ENCODE measurements around the gene PSMD5. TPM values are rescaled to one million over a fixed set of nuclear protein-coding genes. Genes with fewer than 3 reads are reported as not detected.

The PSMD5 gene
- total and polyA plus RNA-seq, 4 experiments from 2014 or later, result 23.1 to 59.0 (median 36.0) TPM

DNA sequence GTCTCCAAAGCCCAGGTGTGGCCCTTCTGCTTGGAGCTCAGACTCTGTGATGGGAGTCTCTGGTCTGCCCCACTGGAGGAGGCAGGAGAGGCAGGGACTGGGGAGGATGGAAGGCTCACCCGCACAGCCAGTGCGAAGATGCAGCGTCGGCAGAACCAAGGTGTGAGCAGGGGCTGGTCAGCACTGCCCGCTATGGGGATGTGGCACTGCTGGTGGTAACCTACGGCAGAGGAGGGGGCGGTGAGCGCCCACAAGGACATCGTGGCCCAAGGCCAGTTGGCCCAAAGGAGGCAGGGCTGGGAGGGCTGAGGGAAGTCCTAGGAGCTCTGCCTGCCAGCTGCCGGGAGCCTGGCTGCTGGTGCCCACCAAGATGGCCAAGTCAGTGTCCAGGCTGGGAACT is 27.0 kb upstream of the PSMD5 start:
- peak overlapping the region; percentile 32 to 99 (median 98) for H3K27ac Mint-ChIP-seq
- Histone ChIP-seq H3K36me3 (ENCODE audit: insufficient read depth, low read length) (peaks cover 48% of the 10 kb centered on the region), H3K27ac (ENCODE audit: low read depth, low read length) (peak overlapping the region; percentile 79), H3K4me1 (ENCODE audit: insufficient read depth, low read length) (peaks cover 44% of the 10 kb centered on the region), H3K9me3 (ENCODE audit: control insufficient read depth in 1 of 2, low read length in 2 of 2) (no peaks in the 10 kb centered on the region), H3K27me3 (ENCODE audit: insufficient read depth, low read length) (no peaks in the 10 kb centered on the region), H3K4me3 (ENCODE audit: low read length in 2 of 2) (no peak overlapping the region)
- no peaks in the 10 kb centered on the region for H3K9me3 Mint-ChIP-seq
- no peak for DNase-seq
- peaks cover 32 to 53% (median 37%) of the 10 kb centered on the region in 4 donors for H3K4me1 Mint-ChIP-seq
- peaks cover 18 to 57% of the 10 kb centered on the region in 2 donors for H3K36me3 Mint-ChIP-seq
- CTCF ChIA-PET (ENCODE audit: partially characterized antibody), result interaction anchor here (1.1 to 16.8 kb wide), 18 partner anchors 11 to 202 kb away, joined by 3 to 254 read pairs (median 10); partner anchors contain the start of gene TRAF1
- POLR2A ChIA-PET (ENCODE audit: partially characterized antibody), result interaction anchor here (0.6 to 74.5 kb wide), 9 partner anchors 7 to 251 kb away, joined by 3 to 5577 read pairs (median 19); partner anchors contain the start of genes FBXW2, PHF19, PSMD5 and TRAF1
- peak overlapping the region in 2 of 8 donors; percentile 24 to 94 for H3K4me3 Mint-ChIP-seq
- no peaks in the 10 kb centered on the region for H3K27me3 Mint-ChIP-seq
- intact Hi-C loops (cut with micrococcal nuclease), result loop anchor here (1.0 kb wide), 2 partner anchors 21 to 67 kb away; no protein-coding TSS in a partner anchor

DNA sequence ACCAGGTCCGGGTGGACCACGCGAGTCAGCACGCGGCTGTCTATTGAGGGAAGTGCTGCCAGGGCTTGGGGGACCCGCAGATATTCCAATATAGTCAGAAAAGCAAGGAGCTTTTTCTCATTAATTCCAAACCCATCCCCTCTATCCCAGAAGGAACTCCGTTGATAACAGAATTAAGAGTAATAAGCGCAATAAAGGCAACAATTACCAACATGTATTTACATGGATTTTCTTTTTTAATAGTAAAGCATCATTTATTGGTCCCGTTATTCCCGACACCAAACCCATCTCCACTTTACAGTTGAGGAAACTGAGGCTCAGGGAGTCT is 26.6 kb upstream of the PSMD5 start:
- intact Hi-C loops (cut with micrococcal nuclease), result loop anchor here (1.0 kb wide), 2 partner anchors 21 to 67 kb away; no protein-coding TSS in a partner anchor
- peaks cover 40% of the 10 kb centered on the region for H3K4me1 ChIP-seq (ENCODE audit: insufficient read depth, low read length)
- H3K27ac Mint-ChIP-seq, result peak overlapping the region; percentile 89 to 99 (median 98)
- H3K36me3 ChIP-seq (ENCODE audit: insufficient read depth, low read length), result peaks cover 44% of the 10 kb centered on the region
- H3K4me3 ChIP-seq (ENCODE audit: low read length in 2 of 2), result peak overlapping the region in 1 of 2 donors; percentile 50
- CTCF ChIA-PET (ENCODE audit: partially characterized antibody), result interaction anchor here (1.1 to 16.8 kb wide), 18 partner anchors 11 to 202 kb away, joined by 3 to 254 read pairs (median 11); no protein-coding TSS in a partner anchor
- peak overlapping the region; percentile 79 for H3K27ac ChIP-seq (ENCODE audit: low read depth, low read length)
- POLR2A ChIA-PET (ENCODE audit: partially characterized antibody), result interaction anchor here (1.9 to 74.5 kb wide), 8 partner anchors 8 to 252 kb away, joined by 4 to 5577 read pairs (median 20); partner anchors contain the start of genes FBXW2, PHF19, PSMD5 and TRAF1
- H3K4me3 Mint-ChIP-seq, result peak overlapping the region; percentile 91 to 96 (median 94)
- DNase-seq, result no peak
- no peaks in the 10 kb centered on the region for H3K9me3 ChIP-seq (ENCODE audit: control insufficient read depth in 1 of 2, low read length in 2 of 2)
- no peaks in the 10 kb centered on the region for H3K27me3 Mint-ChIP-seq
- no peaks in the 10 kb centered on the region for H3K27me3 ChIP-seq (ENCODE audit: insufficient read depth, low read length)
- H3K36me3 Mint-ChIP-seq, result peaks cover 18 to 55% of the 10 kb centered on the region in 2 donors
- no peaks in the 10 kb centered on the region for H3K9me3 Mint-ChIP-seq
- H3K4me1 Mint-ChIP-seq, result peaks cover 28 to 49% (median 33%) of the 10 kb centered on the region in 4 donors

DNA sequence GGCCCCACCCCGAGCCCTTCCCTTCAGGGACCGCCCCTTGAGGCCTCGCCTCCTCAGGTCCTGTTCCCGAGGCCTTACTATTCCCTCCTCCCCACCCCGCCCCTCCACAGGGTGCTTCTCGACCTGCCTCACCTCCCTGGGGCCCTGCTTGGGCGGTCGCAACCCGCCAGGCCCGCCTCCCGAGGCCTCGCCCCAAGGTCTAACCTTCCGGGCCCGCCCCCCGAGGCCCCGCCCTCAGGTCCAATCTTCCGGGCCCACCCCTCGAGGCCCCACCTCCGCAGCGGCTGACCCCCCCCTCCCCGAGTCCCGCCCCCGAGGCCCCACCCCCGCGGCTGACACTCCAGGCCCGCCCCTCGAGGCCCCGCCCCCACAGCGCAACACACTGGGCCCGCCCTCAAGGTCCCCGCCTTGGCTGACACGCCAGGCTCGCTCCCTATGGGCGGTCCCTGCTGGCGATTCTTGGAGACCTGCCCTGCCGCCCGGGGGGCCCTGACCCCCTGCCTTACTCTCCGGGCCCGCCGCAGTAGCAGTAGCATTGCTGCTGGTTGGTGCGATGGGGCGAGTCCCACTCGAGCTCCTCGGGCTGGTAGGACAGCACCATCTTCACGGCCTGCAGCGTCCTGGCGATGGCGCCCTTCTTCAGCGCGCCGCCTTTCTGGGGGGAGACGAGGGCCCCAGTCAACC is 26.1 kb upstream of the PSMD5 start:
- H3K27me3 Mint-ChIP-seq, result no peaks in the 10 kb centered on the region
- H3K4me1 Mint-ChIP-seq, result peaks cover 25 to 44% (median 29%) of the 10 kb centered on the region in 4 donors
- intact Hi-C loops (cut with micrococcal nuclease), result loop anchor here (1.0 kb wide), 5 partner anchors 21 to 76 kb away; partner anchors contain the start of gene FBXW2
- H3K27me3 ChIP-seq (ENCODE audit: insufficient read depth, low read length), result no peaks in the 10 kb centered on the region
- H3K36me3 Mint-ChIP-seq, result peaks cover 20 to 55% of the 10 kb centered on the region in 2 donors
- peaks cover 43% of the 10 kb centered on the region for H3K36me3 ChIP-seq (ENCODE audit: insufficient read depth, low read length)
- ChIA-PET CTCF (ENCODE audit: partially characterized antibody) (interaction anchor here (0.5 to 16.8 kb wide), 23 partner anchors 12 to 202 kb away, joined by 3 to 254 read pairs (median 9); no protein-coding TSS in a partner anchor), POLR2A (ENCODE audit: partially characterized antibody) (interaction anchor here (0.6 to 74.5 kb wide), 11 partner anchors 8 to 331 kb away, joined by 3 to 5577 read pairs (median 13); partner anchors contain the start of genes FBXW2, PHF19, PSMD5 and TRAF1)
- peaks cover 35% of the 10 kb centered on the region for H3K4me1 ChIP-seq (ENCODE audit: insufficient read depth, low read length)
- peak overlapping the region; percentile 91 to 96 (median 94) for H3K4me3 Mint-ChIP-seq
- peak; percentile 94 to 98 (median 96) for DNase-seq
- H3K27ac Mint-ChIP-seq, result peak overlapping the region; percentile 89 to 99 (median 98)
- no peaks in the 10 kb centered on the region for H3K9me3 Mint-ChIP-seq
- peak overlapping the region; percentile 79 for H3K27ac ChIP-seq (ENCODE audit: low read depth, low read length)
- no peaks in the 10 kb centered on the region for H3K9me3 ChIP-seq (ENCODE audit: control insufficient read depth in 1 of 2, low read length in 2 of 2)
- H3K4me3 ChIP-seq (ENCODE audit: low read length in 2 of 2), result peak overlapping the region in 1 of 2 donors; percentile 50

DNA sequence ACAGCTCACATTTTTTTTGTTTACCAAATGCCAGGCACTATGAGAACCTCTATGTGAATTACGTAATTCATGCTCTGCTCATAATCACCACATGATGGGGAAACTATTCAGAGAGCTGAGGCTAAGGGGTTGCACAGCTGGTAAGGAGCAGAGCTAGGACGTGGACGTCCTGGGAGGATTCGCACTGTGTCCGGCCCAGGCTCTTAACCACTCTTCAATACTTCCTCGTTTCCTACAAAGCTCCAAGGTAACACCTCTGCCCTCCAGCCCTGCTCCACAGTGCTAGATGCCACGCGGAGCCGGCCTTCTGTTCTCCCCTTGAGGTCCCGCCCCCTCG is 25.6 kb upstream of the PSMD5 start:
- Mint-ChIP-seq H3K9me3 (no peaks in the 10 kb centered on the region), H3K27me3 (no peaks in the 10 kb centered on the region), H3K4me1 (peaks cover 20 to 39% (median 24%) of the 10 kb centered on the region in 4 donors), H3K27ac (peak overlapping the region; percentile 85 to 99 (median 89)), H3K4me3 (peak overlapping the region; percentile 18 to 68 (median 60)), H3K36me3 (peaks cover 18 to 53% of the 10 kb centered on the region in 2 donors)
- peak overlapping the region; percentile 59 for H3K27ac ChIP-seq (ENCODE audit: low read depth, low read length)
- peaks cover 30% of the 10 kb centered on the region for H3K4me1 ChIP-seq (ENCODE audit: insufficient read depth, low read length)
- H3K4me3 ChIP-seq (ENCODE audit: low read length in 2 of 2), result peak overlapping the region in 1 of 2 donors; percentile 23
- peaks cover 46% of the 10 kb centered on the region for H3K36me3 ChIP-seq (ENCODE audit: insufficient read depth, low read length)
- H3K27me3 ChIP-seq (ENCODE audit: insufficient read depth, low read length), result no peaks in the 10 kb centered on the region
- ChIA-PET CTCF (ENCODE audit: partially characterized antibody) (interaction anchor here (0.7 to 16.8 kb wide), 19 partner anchors 11 to 203 kb away, joined by 3 to 254 read pairs (median 10); partner anchors contain the start of gene TRAF1), POLR2A (ENCODE audit: partially characterized antibody) (interaction anchor here (0.6 to 74.5 kb wide), 12 partner anchors 9 to 331 kb away, joined by 3 to 5577 read pairs (median 11); partner anchors contain the start of genes FBXW2, PHF19, PSMD5 and TRAF1)
- intact Hi-C loops (cut with micrococcal nuclease), result loop anchor here (1.0 kb wide), 3 partner anchors 25 to 75 kb away; partner anchors contain the start of gene FBXW2
- H3K9me3 ChIP-seq (ENCODE audit: control insufficient read depth in 1 of 2, low read length in 2 of 2), result no peaks in the 10 kb centered on the region
- no peak for DNase-seq

DNA sequence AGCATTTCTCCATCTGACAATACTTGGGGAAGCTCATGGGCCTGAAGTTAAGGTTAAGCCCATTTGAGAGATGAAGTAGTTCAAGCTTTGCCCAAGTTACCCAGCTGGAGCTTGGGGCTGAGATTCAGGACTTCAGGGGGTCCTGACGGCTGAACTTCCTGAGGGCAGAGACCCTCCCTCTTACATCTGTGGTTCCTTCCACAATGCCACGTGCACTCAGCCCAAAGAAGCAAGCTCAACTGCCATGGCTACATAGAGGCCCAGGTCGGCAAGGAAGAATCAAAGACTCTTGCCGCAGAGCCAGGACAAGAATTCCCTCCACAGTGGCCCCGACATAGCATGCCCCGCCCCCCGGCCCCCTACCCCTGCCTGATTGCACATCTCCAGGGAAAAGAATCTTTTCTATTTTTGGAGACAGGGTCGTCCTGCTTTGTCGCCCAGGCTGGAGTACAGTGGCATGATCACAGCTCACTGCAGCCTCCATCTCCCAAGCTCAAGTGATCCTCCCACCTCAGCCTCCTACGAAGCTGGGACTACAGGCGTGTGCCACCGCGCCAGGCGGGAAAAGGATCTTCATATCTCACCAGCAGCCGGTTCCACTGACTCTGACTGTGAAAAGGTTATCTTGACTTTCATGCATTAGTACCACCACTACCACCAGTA is 25.1 kb upstream of the PSMD5 start:
- H3K36me3 Mint-ChIP-seq, result peaks cover 19 to 53% of the 10 kb centered on the region in 2 donors
- no peaks in the 10 kb centered on the region for H3K9me3 ChIP-seq (ENCODE audit: control insufficient read depth in 1 of 2, low read length in 2 of 2)
- H3K4me1 ChIP-seq (ENCODE audit: insufficient read depth, low read length), result peaks cover 25% of the 10 kb centered on the region
- H3K9me3 Mint-ChIP-seq, result no peaks in the 10 kb centered on the region
- peaks cover 17 to 34% (median 20%) of the 10 kb centered on the region in 4 donors for H3K4me1 Mint-ChIP-seq
- DNase-seq, result no peak
- H3K27me3 ChIP-seq (ENCODE audit: insufficient read depth, low read length), result no peaks in the 10 kb centered on the region
- H3K4me3 Mint-ChIP-seq, result peak overlapping the region; percentile 18 to 68 (median 58)
- H3K27ac ChIP-seq (ENCODE audit: low read depth, low read length), result peak overlapping the region; percentile 59
- intact Hi-C loops (cut with micrococcal nuclease), result loop anchor here (1.0 kb wide), 3 partner anchors 25 to 75 kb away; partner anchors contain the start of gene FBXW2
- peaks cover 51% of the 10 kb centered on the region for H3K36me3 ChIP-seq (ENCODE audit: insufficient read depth, low read length)
- POLR2A ChIA-PET (ENCODE audit: partially characterized antibody), result interaction anchor here (0.7 to 74.5 kb wide), 14 partner anchors 9 to 253 kb away, joined by 3 to 5577 read pairs (median 8); partner anchors contain the start of genes FBXW2, PHF19, PSMD5 and TRAF1
- H3K27ac Mint-ChIP-seq, result peak overlapping the region; percentile 85 to 99 (median 89)
- H3K27me3 Mint-ChIP-seq, result no peaks in the 10 kb centered on the region
- no peak overlapping the region for H3K4me3 ChIP-seq (ENCODE audit: low read length in 2 of 2)
- CTCF ChIA-PET (ENCODE audit: partially characterized antibody), result interaction anchor here (0.7 to 16.8 kb wide), 17 partner anchors 11 to 203 kb away, joined by 3 to 254 read pairs (median 11); partner anchors contain the start of gene TRAF1

DNA sequence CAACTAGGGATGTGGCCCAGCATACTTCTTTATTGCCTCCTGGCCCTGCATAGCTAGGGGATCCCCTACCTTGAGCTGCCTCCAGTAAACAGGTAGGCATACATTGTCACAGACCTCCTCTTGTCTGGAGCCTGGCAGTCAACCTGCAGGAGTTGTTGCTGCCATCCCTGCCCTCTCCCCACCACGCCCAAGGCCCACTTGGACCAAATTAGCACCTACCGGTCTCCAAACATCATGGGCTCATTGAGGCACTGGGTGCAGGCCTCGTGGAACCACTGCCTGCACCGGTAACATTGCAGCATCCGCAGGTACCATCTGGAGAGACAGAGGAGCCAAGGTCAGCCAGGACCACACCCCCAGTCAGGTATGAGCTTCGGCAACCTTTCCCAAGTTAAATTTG is 23.9 kb upstream of the PSMD5 start:
- no peak for DNase-seq
- Histone ChIP-seq H3K4me1 (ENCODE audit: insufficient read depth, low read length) (peaks cover 22% of the 10 kb centered on the region), H3K4me3 (ENCODE audit: low read length in 2 of 2) (no peak overlapping the region), H3K27ac (ENCODE audit: low read depth, low read length) (no peak overlapping the region), H3K36me3 (ENCODE audit: insufficient read depth, low read length) (peaks cover 57% of the 10 kb centered on the region), H3K9me3 (ENCODE audit: control insufficient read depth in 1 of 2, low read length in 2 of 2) (no peaks in the 10 kb centered on the region), H3K27me3 (ENCODE audit: insufficient read depth, low read length) (no peaks in the 10 kb centered on the region)
- POLR2A ChIA-PET (ENCODE audit: partially characterized antibody), result interaction anchor here (1.1 to 74.5 kb wide), 6 partner anchors 10 to 209 kb away, joined by 3 to 5577 read pairs (median 20); partner anchors contain the start of genes FBXW2, PSMD5 and TRAF1
- Mint-ChIP-seq H3K4me3 (no peak overlapping the region), H3K4me1 (peaks cover 11 to 26% (median 18%) of the 10 kb centered on the region in 4 donors), H3K27ac (peak overlapping the region in 2 of 7 donors; percentile 42 to 79), H3K9me3 (no peaks in the 10 kb centered on the region), H3K36me3 (peaks cover 22 to 54% of the 10 kb centered on the region in 2 donors), H3K27me3 (no peaks in the 10 kb centered on the region)
- CTCF ChIA-PET (ENCODE audit: partially characterized antibody), result interaction anchor here (0.9 to 16.8 kb wide), 4 partner anchors 15 to 68 kb away, joined by 3 to 254 read pairs (median 19); no protein-coding TSS in a partner anchor
- intact Hi-C loops (cut with micrococcal nuclease), result no loop called here

All from CD4-positive, alpha-beta memory T cell (primary cell).